ENCODE measurements around the gene GABPA. TPM values are rescaled to one million over a fixed set of nuclear protein-coding genes. Genes with fewer than 3 reads are reported as not detected.
"Not testable (repeated sequence)": the region's sequence is repeated elsewhere in the genome, so short reads cannot be mapped to it uniquely, and the experiment has no call there.

Gene GABPA
- total RNA-seq, 4 donors from 2014 or later, result 17.6 to 23.7 (median 19.6) TPM

DNA sequence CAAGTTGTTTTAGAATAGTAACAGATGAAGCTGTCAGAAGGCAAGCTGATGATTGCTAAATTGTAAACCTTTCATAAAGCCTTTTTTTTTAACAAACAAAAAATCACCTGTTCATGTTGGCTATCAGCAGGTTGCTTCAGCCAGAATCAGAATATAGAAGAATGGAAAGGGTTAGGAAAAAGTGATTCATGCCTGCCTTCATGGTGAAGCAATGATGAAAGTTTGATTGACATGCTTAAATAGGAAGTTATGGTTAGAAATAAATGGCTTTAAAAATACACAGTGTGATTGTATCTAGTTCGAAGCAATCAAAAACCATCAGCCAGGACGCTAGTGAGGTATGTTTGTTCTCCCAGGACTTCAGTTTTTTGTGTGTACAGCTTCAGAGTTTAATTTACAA lies 37.9 kb downstream of the GABPA start:
- WGBS, result 46% methylated on average over 2 of the region's 2 CpGs
- H3K4me3 ChIP-seq, result no peak overlapping the region
- no peaks in the 10 kb centered on the region for H3K4me1 ChIP-seq
- no peak for DNase-seq (ENCODE audit: extremely low spot score)
- H3K27me3 ChIP-seq, result no peaks in the 10 kb centered on the region
- no peak overlapping the region for H3K27ac ChIP-seq (replicated peaks in 1 of 4)
- peaks cover 0 to 17% (median 9%) of the 10 kb centered on the region in 4 donors for H3K36me3 ChIP-seq
- TF ChIP-seq CTCF (IDR thresholded peaks at IDR 0.05) (no peak), EP300 (IDR thresholded peaks at IDR 0.05) (no peak), POLR2AphosphoS5 (IDR thresholded peaks at IDR 0.05) (no peak), POLR2A (IDR thresholded peaks at IDR 0.05; ENCODE audit: low read depth) (no peak)
- no peaks in the 10 kb centered on the region for H3K9me3 ChIP-seq
- intact Hi-C loops (cut with DNase I), result no loop called here

- 76% methylated on average over 4 of the region's 4 CpGs for WGBS
- Histone ChIP-seq H3K27me3 (peaks cover 0 to 6% (median 0%) of the 10 kb centered on the region in 4 donors), H3K9me3 (no peaks in the 10 kb centered on the region), H3K27ac (replicated peaks in 1 of 4) (no peak overlapping the region), H3K4me1 (no peaks in the 10 kb centered on the region), H3K4me3 (no peak overlapping the region), H3K36me3 (no peaks in the 10 kb centered on the region)
- intact Hi-C loops (cut with DNase I), result no loop called here
- TF ChIP-seq POLR2AphosphoS5 (IDR thresholded peaks at IDR 0.05) (no peak), POLR2A (IDR thresholded peaks at IDR 0.05; ENCODE audit: low read depth) (no peak), CTCF (IDR thresholded peaks at IDR 0.05) (no peak), EP300 (IDR thresholded peaks at IDR 0.05) (no peak)
- no peak for DNase-seq (ENCODE audit: extremely low spot score)
These were observed 41.7 kb downstream of the GABPA start for GRCh38 chr21:25776440-25776839.

DNA sequence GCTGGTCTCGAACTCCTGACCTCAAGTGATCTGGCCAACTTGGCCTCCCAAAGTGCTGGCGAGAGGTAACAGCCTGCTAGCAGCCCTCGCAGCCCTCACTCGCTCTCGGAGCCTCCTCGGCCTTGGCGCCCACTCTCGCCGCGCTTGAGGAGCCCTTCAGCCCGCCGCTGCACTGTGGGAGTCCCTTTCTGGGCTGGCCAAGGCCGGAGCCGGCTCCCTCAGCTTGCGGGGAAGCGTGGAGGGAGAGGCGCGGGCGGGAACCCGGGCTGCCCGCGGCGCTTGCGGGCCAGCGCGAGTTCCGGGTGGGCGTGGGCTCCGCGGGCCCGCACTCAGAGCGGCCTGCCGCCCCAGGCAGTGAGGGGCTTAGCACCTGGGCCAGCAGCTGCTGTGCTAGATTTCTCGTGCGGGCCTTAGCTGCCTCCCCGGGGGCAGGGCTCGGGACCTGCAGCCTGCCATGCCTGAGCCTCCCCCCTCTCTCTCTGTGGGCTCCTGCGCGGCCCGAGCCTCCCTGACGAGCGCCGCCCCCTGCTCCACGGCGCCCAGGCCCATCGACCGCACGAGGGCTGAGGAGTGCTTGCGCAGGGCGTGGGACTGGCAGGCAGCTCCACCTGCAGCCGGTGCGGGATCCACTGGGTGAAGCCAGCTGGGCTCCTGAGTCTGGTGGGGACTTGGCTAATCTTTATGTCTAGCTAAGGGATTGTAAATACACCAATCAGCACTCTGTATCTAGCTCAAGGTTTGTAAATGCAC lies 43.5 kb downstream of the GABPA start:
- H3K27ac ChIP-seq (replicated peaks in 1 of 4); DNase-seq (ENCODE audit: extremely low spot score); H3K9me3 ChIP-seq; intact Hi-C loops (cut with DNase I); H3K4me1 ChIP-seq; H3K36me3 ChIP-seq; H3K27me3 ChIP-seq; H3K4me3 ChIP-seq: not testable (repeated sequence)
- 92% methylated on average over 2 of the region's 52 CpGs for WGBS

DNA sequence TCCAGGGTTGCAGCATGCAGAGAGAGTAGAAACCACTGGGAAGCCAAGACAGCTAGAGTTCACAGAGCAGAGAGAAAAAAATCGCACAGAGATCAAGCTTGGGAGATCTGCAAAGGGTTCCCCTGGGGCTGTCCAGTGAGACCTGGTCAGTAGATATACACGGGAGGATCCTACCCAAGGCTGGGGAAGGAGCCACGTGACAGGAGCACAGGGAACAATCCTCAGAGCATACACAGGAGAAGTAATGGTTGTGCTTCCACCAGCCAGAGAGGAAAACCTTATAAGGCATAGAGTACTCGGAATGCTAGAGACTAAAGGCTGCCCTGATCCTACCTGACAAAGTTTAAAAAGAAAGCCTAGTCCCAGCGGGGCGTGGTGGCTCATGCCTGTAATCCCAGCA lies 53.9 kb downstream of the GABPA start:
- Histone ChIP-seq H3K27me3 (peaks cover 0 to 12% (median 0%) of the 10 kb centered on the region in 4 donors), H3K4me1 (peaks cover 0 to 17% (median 10%) of the 10 kb centered on the region in 4 donors), H3K9me3 (no peaks in the 10 kb centered on the region), H3K4me3 (no peak overlapping the region), H3K27ac (replicated peaks in 1 of 4) (no peak overlapping the region), H3K36me3 (no peaks in the 10 kb centered on the region)
- intact Hi-C loops (cut with DNase I), result no loop called here
- no peak for TF ChIP-seq POLR2A (IDR thresholded peaks at IDR 0.05; ENCODE audit: low read depth)
- no peak for TF ChIP-seq CTCF (IDR thresholded peaks at IDR 0.05)
- TF ChIP-seq EP300 (IDR thresholded peaks at IDR 0.05), result no peak
- TF ChIP-seq POLR2AphosphoS5 (IDR thresholded peaks at IDR 0.05), result no peak
- peak; percentile 34 for DNase-seq (ENCODE audit: extremely low spot score)
- 62% methylated on average over 6 of the region's 6 CpGs for WGBS

- intact Hi-C loops (cut with DNase I), result loop anchor here (5.0 kb wide), 1 partner anchor 72 kb away; no protein-coding TSS in a partner anchor
- H3K27me3 ChIP-seq, result peaks cover 0 to 12% (median 0%) of the 10 kb centered on the region in 4 donors
- H3K4me3 ChIP-seq, result peak overlapping the region; percentile 40 to 50 (median 48)
- H3K36me3 ChIP-seq, result no peaks in the 10 kb centered on the region
- peak overlapping the region in 3 of 4 donors; percentile 7 to 50 (median 27) for H3K27ac ChIP-seq (replicated peaks in 1 of 4)
- no peak for DNase-seq (ENCODE audit: extremely low spot score)
- WGBS, result 11% methylated on average over 7 of the region's 7 CpGs
- no peaks in the 10 kb centered on the region for H3K9me3 ChIP-seq
- TF ChIP-seq CTCF (IDR thresholded peaks at IDR 0.05), result peak; percentile 39 to 50 (median 49)
- TF ChIP-seq EP300 (IDR thresholded peaks at IDR 0.05), result no peak
- H3K4me1 ChIP-seq, result peaks cover 0 to 17% (median 10%) of the 10 kb centered on the region in 4 donors
These were observed 55.5 kb downstream of the GABPA start for GRCh38 chr21:25790122-25790877.

All from esophagus muscularis mucosa (tissue), 4 donors.